Measurements from ENCODE around the gene RBMS3. TPM values are rescaled to one million over a fixed set of nuclear protein-coding genes. Genes with fewer than 3 reads are reported as not detected.

The RBMS3 gene
- total RNA-seq, 1 donor from 2014 or later = 70.0 TPM

GRCh38 chr3:29475305-29475840 is 194.5 kb downstream of the RBMS3 start:
- Histone ChIP-seq H3K4me3 (no peak overlapping the region), H3K4me1 (no peaks in the 10 kb centered on the region), H3K36me3 (no peaks in the 10 kb centered on the region), H3K27me3 (no peaks in the 10 kb centered on the region), H3K27ac (no peak overlapping the region), H3K9me3 (no peaks in the 10 kb centered on the region)
- intact Hi-C loops (cut with DNase I) = no loop called here
- no peak for TF ChIP-seq POLR2AphosphoS5 (IDR thresholded peaks at IDR 0.05; ENCODE audit: insufficient read depth in 1 of 2, low read depth in 1 of 2)
- no peak for TF ChIP-seq CTCF (IDR thresholded peaks at IDR 0.05)
- no peak for TF ChIP-seq POLR2A (IDR thresholded peaks at IDR 0.05)
- DNase-seq (ENCODE audit: extremely low spot score in 2 of 2) = no peak

GRCh38 chr3:29475854-29476253 is 195.0 kb downstream of the RBMS3 start:
- no peaks in the 10 kb centered on the region for H3K9me3 ChIP-seq
- no peak overlapping the region for H3K4me3 ChIP-seq
- no peak overlapping the region for H3K27ac ChIP-seq
- H3K27me3 ChIP-seq = no peaks in the 10 kb centered on the region
- DNase-seq (ENCODE audit: extremely low spot score in 2 of 2) = no peak
- intact Hi-C loops (cut with DNase I) = no loop called here
- TF ChIP-seq POLR2AphosphoS5 (IDR thresholded peaks at IDR 0.05; ENCODE audit: insufficient read depth in 1 of 2, low read depth in 1 of 2) (no peak), POLR2A (IDR thresholded peaks at IDR 0.05) (no peak), CTCF (IDR thresholded peaks at IDR 0.05) (no peak)
- no peaks in the 10 kb centered on the region for H3K36me3 ChIP-seq
- H3K4me1 ChIP-seq = no peaks in the 10 kb centered on the region

- Histone ChIP-seq H3K4me3 (no peak overlapping the region), H3K36me3 (no peaks in the 10 kb centered on the region), H3K4me1 (no peaks in the 10 kb centered on the region), H3K27ac (no peak overlapping the region), H3K27me3 (no peaks in the 10 kb centered on the region), H3K9me3 (no peaks in the 10 kb centered on the region)
- TF ChIP-seq POLR2AphosphoS5 (IDR thresholded peaks at IDR 0.05; ENCODE audit: insufficient read depth in 1 of 2, low read depth in 1 of 2) (no peak), POLR2A (IDR thresholded peaks at IDR 0.05) (no peak)
- DNase-seq (ENCODE audit: extremely low spot score in 2 of 2) = no peak
- intact Hi-C loops (cut with DNase I) = no loop called here
These were observed 197.7 kb downstream of the RBMS3 start for GRCh38 chr3:29478611-29479010.

GRCh38 chr3:29481249-29481648 is 200.4 kb downstream of the RBMS3 start:
- H3K4me1 ChIP-seq = no peaks in the 10 kb centered on the region
- intact Hi-C loops (cut with DNase I) = no loop called here
- no peak overlapping the region for H3K4me3 ChIP-seq
- no peaks in the 10 kb centered on the region for H3K36me3 ChIP-seq
- no peak for DNase-seq (ENCODE audit: extremely low spot score in 2 of 2)
- H3K27me3 ChIP-seq = no peaks in the 10 kb centered on the region
- no peaks in the 10 kb centered on the region for H3K9me3 ChIP-seq
- no peak overlapping the region for H3K27ac ChIP-seq
- no peak for TF ChIP-seq POLR2AphosphoS5 (IDR thresholded peaks at IDR 0.05; ENCODE audit: insufficient read depth in 1 of 2, low read depth in 1 of 2)

- Histone ChIP-seq H3K4me3 (no peak overlapping the region), H3K4me1 (no peaks in the 10 kb centered on the region), H3K9me3 (no peaks in the 10 kb centered on the region), H3K27ac (no peak overlapping the region), H3K27me3 (no peaks in the 10 kb centered on the region), H3K36me3 (no peaks in the 10 kb centered on the region)
- no peak for TF ChIP-seq CTCF (IDR thresholded peaks at IDR 0.05)
- no peak for TF ChIP-seq POLR2A (IDR thresholded peaks at IDR 0.05)
- no peak for TF ChIP-seq POLR2AphosphoS5 (IDR thresholded peaks at IDR 0.05; ENCODE audit: insufficient read depth in 1 of 2, low read depth in 1 of 2)
- DNase-seq (ENCODE audit: extremely low spot score in 2 of 2) = no peak
- intact Hi-C loops (cut with DNase I) = no loop called here
These were observed 201.3 kb downstream of the RBMS3 start for GRCh38 chr3:29481969-29482767.

GRCh38 chr3:29484633-29485032 is 203.8 kb downstream of the RBMS3 start:
- no peaks in the 10 kb centered on the region for H3K4me1 ChIP-seq
- H3K27me3 ChIP-seq = no peaks in the 10 kb centered on the region
- H3K27ac ChIP-seq = no peak overlapping the region
- DNase-seq (ENCODE audit: extremely low spot score in 2 of 2) = no peak
- H3K36me3 ChIP-seq = no peaks in the 10 kb centered on the region
- no peaks in the 10 kb centered on the region for H3K9me3 ChIP-seq
- no peak for TF ChIP-seq POLR2A (IDR thresholded peaks at IDR 0.05)
- TF ChIP-seq POLR2AphosphoS5 (IDR thresholded peaks at IDR 0.05; ENCODE audit: insufficient read depth in 1 of 2, low read depth in 1 of 2) = no peak
- TF ChIP-seq CTCF (IDR thresholded peaks at IDR 0.05) = no peak
- intact Hi-C loops (cut with DNase I) = no loop called here
- H3K4me3 ChIP-seq = no peak overlapping the region

Data from vagina (tissue), 2 donors.